NCI-H510A treated with DMSO at 0.1 percent for 48 hours (cell line): Measurements from ENCODE around the gene NBPF14.
"Not testable (repeated sequence)": the region's sequence is repeated elsewhere in the genome, so short reads cannot be mapped to it uniquely, and the experiment has no call there.

Experiments used
- DNase-seq: peaks from one replicate; lab custom pipeline; 2025; lab: John Stamatoyannopoulos, UW

Gene NBPF14

DNA sequence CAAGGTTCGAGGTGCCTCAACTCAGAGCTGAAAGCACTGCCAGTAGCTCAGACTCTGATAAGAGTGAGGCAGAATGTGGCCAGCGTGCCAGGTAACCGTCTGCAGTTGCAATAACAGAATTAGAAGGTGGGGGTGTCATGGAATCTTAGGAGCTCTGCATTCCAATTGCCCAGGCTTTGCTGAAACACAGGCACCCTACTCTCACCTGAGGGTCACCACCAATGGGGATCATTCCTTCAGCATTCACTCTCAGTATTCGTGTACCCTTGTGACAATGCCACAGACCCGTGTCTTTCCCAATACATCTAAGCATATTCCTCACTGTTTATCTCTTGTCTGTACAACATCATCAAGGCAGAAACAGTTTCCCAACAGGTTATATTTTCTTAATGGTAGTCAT lies at the start of gene NBPF14:
Gene NBPF14, minus strand, starts transcription at position 101 of the 400 bp plus-strand sequence. CDS start 294 bp downstream, outside the sequence.
- not testable (repeated sequence) for DNase-seq

DNA sequence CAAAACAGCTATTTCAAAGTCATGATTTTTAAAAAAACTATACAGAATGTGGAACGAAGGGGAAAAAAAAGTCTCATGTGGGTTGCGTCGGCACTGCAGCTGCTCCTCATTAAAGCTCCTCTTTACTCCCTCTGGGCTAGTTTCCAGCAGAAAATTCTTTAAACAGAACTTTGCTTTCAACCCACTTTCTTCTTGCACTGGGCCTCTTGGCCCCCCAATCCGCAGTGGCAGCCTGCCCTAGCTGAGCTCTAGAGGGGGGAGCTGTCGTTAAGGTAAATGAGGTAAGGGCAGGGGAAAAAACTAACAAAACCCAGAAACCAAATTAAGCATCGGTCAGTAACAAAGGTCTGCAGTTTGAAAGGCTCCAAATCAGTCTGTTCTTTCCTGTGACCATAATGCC lies 29.6 kb upstream of the NBPF14 start:
- DNase-seq = not testable (repeated sequence)

GRCh38 chr1:148618216-148618615 lies 22.4 kb upstream of the NBPF14 start:
- DNase-seq = not testable (repeated sequence)

- not testable (repeated sequence) for DNase-seq
These were observed 9.5 kb upstream of the NBPF14 start for GRCh38 chr1:148605266-148605665.

GRCh38 chr1:148595360-148595759 lies 451 bp downstream of the NBPF14 start:
- DNase-seq = not testable (repeated sequence)

DNA sequence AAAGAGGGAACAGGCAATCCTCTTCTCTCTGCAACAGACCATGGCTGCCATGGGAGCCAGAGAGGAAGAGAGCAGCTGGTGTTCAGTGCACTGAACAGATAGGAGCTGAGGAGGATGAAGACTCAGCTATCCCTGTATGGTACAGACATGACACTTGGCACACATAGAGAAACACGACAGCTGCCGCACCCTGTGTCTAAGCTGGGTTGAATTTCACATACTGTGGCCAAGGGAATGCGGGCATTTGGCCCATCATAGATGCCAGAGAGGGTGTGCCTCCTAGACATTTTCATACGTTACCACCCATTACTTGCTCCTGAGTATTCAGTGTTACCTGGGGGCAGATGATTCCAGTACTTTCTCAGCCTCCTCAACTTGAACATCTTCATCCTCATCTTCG lies 4.7 kb downstream of the NBPF14 start:
- DNase-seq = not testable (repeated sequence)

DNA sequence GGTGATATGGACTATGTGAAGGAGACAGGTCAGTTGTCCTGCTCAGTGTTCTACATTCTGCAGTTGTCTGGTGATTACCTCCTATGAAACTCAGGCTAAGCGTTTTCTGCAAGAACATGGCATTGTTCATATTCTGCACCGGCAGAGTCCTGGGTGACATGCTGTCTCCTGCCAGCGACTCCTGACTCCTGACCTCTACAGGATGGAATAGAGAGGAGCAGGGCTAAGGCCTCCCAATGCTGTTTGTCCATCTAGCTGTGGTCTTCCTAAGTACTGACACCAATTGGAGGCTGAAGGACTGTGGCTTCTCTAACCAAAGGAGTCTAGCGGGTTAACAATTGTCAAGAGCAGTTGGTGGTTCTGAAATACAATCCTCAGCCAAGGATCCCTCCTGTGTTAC lies 63.7 kb downstream of the NBPF14 start:
- DNase-seq = not testable (repeated sequence)

- peak; percentile 51 for DNase-seq
These were observed 66.7 kb downstream of the NBPF14 start for GRCh38 chr1:148529101-148529567.

- DNase-seq = not testable (repeated sequence)
These were observed 67.2 kb downstream of the NBPF14 start for GRCh38 chr1:148528591-148528990.

GRCh38 chr1:148526587-148526986 lies 69.2 kb downstream of the NBPF14 start:
- not testable (repeated sequence) for DNase-seq

DNA sequence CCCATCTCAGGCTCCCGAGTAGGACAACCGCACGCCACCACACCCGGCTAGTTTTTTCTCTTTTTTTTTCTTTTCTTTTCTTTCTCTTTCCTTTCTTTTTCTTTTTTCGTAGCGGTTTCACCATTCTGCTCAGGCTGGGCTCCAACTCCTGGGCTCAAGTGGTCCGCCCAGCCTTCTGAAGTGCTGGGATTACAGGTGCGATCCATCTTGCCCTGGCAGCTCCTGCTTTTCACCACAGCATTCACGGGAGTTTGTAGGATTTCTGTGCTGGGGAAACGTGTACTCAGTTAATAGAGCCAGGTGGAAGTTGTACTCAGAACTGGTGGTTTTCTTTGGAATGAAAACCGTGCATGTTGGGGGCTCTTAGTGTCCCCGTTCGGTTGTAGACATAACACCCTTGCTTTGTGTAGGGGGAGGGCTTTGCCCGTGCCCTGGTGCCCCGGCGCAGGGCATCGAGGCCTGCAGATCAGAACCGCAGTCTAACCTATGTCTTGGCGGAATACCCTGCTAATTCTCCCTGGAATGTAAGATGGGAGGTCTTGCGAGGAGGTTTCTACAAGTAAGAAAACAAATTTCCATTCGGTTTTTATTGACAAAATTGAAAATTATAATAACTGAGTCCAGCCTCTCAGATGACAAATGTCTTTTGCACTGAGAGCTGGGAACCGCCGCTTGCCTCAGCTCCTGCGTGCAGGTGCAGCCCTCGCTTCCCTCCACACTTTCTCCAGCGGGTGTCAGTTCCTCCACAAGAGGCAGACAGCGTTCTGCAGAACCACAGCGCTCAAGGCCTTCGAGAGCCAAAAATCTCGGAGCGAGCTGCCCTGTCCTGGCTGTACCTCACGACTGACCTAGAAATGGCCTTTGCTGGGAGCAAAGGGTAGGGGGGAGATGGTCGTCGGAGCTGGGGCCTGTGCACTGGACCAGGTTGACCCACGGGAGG lies 72.3 kb downstream of the NBPF14 start:
- not testable (repeated sequence) for DNase-seq

GRCh38 chr1:148522561-148523204 lies 73.1 kb downstream of the NBPF14 start:
- DNase-seq = peak; percentile 90

GRCh38 chr1:148522072-148522471 lies 73.7 kb downstream of the NBPF14 start:
- DNase-seq = peak; percentile 81

DNA sequence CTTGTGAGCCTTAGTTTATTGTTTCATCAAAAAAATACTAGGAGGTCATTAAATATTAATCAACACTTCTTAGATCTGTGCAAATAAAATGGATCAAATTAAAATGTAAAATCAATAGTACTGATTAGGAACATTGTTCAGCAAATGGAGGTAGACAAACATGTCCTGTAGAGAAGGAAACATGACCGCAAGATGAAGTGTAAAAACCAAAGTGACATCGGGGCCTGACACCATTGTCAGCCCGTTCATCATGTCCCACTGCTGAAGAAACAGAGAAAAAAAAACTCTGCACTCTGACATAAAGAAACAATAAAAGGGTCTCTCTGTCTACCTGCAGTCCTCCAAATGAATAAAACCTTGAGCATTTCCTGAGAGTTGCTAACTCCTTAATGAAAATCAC lies 81.5 kb downstream of the NBPF14 start:
- not testable (repeated sequence) for DNase-seq

GRCh38 chr1:148512571-148513184 lies 83.1 kb downstream of the NBPF14 start:
- not testable (repeated sequence) for DNase-seq

DNA sequence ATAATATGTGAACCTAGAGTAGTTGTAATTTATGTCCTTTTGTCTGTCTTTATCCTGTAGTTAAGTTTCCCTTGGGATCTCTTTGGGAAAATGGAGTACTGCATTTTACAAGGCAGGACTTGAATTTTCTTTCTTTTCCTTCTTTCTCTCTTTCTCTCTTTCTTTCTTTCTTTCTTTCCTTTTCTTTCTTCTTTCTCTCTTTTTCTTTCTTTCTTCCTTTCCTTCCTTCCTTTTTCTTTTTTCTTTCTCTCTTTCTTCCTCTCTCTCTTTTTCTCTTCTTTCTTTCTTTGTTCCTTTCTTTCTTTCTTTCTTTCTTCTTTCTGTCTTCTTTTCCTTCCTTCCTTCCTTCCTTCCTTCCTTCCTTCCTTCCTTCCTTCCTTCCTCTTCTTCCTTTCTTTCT lies 101.9 kb downstream of the NBPF14 start:
- not testable (repeated sequence) for DNase-seq

DNA sequence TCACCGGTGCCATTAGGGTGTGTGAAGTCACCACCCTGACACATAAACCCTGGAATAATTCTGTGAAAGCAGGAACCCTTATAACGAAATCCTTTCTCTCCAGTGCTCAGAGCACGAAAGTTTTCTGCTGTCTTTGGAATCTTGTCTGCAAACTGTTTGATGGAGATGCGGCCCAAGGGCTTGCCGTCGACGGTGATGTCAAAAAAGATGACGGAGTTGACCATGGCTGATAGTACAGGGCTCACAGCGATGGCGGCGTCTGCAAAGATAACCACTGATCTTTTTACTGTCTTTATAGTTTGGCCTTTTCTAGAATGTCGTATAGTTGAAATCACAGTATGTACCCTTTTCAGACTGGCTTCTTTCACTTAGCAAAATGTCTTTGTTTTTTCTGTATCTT lies 112.8 kb downstream of the NBPF14 start, which contains the start of gene PPIAL4G:
Gene PPIAL4G, minus strand, starts transcription at position 274 of the 400 bp plus-strand sequence. Its CDS starts 50 bp downstream, at position 224.
- DNase-seq = not testable (repeated sequence)
